Measurements from ENCODE around the gene SLC9A9. TPM values are rescaled to one million over a fixed set of nuclear protein-coding genes. Genes with fewer than 3 reads are reported as not detected.
"Not testable (repeated sequence)": the region's sequence is repeated elsewhere in the genome, so short reads cannot be mapped to it uniquely, and the experiment has no call there.

The SLC9A9 gene
- total and polyA plus RNA-seq, 12 donors = 1.3 to 8.4 (median 3.0) TPM

DNA sequence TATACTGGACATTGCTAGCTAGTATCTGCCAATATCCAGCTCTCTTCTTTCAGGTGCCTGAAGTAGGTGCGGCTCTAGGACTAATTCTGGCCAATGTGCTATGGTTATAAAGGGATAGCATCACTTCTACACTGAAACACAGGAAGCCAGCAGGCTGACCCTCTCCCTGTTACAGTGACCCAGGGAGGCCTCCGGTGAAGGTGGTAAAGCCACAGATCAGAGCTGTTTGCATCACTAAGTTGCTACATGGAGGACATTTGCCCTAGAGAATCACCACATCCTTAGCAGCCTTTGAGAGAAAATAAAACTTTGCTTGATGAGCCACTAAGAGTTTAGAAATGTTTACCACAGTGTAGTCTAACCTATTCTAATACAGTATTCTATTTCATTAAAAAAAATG is 567.3 kb downstream of the SLC9A9 start:
- ATAC-seq = no peak
- no peak for DNase-seq
- intact Hi-C loops (cut with DNase I) = no loop called here

GRCh38 chr3:143279567-143279966 is 568.7 kb downstream of the SLC9A9 start:
- H3K9me3 ChIP-seq; intact Hi-C loops (cut with DNase I); DNase-seq; H3K27me3 ChIP-seq; H3K4me3 ChIP-seq; H3K27ac ChIP-seq; H3K36me3 ChIP-seq; ATAC-seq; H3K4me1 ChIP-seq: not testable (repeated sequence)
- WGBS, 2 donors = 95% methylated on average over 5 of the region's 5 CpGs

More for the DNA sequence above, 567.3 kb downstream of the SLC9A9 start:
- H3K36me3 ChIP-seq = no peaks in the 10 kb centered on the region
- H3K4me1 ChIP-seq = no peaks in the 10 kb centered on the region
- TF ChIP-seq, protein P1, sequence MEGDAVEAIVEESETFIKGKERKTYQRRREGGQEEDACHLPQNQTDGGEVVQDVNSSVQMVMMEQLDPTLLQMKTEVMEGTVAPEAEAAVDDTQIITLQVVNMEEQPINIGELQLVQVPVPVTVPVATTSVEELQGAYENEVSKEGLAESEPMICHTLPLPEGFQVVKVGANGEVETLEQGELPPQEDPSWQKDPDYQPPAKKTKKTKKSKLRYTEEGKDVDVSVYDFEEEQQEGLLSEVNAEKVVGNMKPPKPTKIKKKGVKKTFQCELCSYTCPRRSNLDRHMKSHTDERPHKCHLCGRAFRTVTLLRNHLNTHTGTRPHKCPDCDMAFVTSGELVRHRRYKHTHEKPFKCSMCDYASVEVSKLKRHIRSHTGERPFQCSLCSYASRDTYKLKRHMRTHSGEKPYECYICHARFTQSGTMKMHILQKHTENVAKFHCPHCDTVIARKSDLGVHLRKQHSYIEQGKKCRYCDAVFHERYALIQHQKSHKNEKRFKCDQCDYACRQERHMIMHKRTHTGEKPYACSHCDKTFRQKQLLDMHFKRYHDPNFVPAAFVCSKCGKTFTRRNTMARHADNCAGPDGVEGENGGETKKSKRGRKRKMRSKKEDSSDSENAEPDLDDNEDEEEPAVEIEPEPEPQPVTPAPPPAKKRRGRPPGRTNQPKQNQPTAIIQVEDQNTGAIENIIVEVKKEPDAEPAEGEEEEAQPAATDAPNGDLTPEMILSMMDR (IDR thresholded peaks at IDR 0.05) = no peak
- no peaks in the 10 kb centered on the region for H3K9me3 ChIP-seq
- H3K27me3 ChIP-seq = no peaks in the 10 kb centered on the region
- 94 to 98% methylated on average over 2 of the region's 2 CpGs for WGBS, 2 donors
- no peak overlapping the region for H3K4me3 ChIP-seq
- no peak overlapping the region for H3K27ac ChIP-seq

- Histone ChIP-seq H3K9me3 (no peaks in the 10 kb centered on the region), H3K4me3 (no peak overlapping the region), H3K4me1 (no peaks in the 10 kb centered on the region), H3K27ac (no peak overlapping the region), H3K27me3 (no peaks in the 10 kb centered on the region), H3K36me3 (no peaks in the 10 kb centered on the region)
- DNase-seq (no peak), ATAC-seq (no peak)
- intact Hi-C loops (cut with DNase I) = no loop called here
- WGBS, 2 donors = 86 to 89% methylated on average over 1 of the region's 1 CpG
- TF ChIP-seq, protein P1 (IDR thresholded peaks at IDR 0.05) = no peak
These were observed 569.5 kb downstream of the SLC9A9 start for GRCh38 chr3:143278721-143279120.

- H3K4me1 ChIP-seq = no peaks in the 10 kb centered on the region
- DNase-seq = no peak
- intact Hi-C loops (cut with DNase I) = no loop called here
- TF ChIP-seq, protein P1 (IDR thresholded peaks at IDR 0.05) = no peak
- H3K4me3 ChIP-seq = no peak overlapping the region
- ATAC-seq = no peak
- 89 to 92% methylated on average over 2 of the region's 2 CpGs for WGBS, 2 donors
- H3K27ac ChIP-seq = no peak overlapping the region
- no peaks in the 10 kb centered on the region for H3K36me3 ChIP-seq
- no peaks in the 10 kb centered on the region for H3K27me3 ChIP-seq
- H3K9me3 ChIP-seq = no peaks in the 10 kb centered on the region
These were observed 570.7 kb downstream of the SLC9A9 start for GRCh38 chr3:143277531-143277930.

DNA sequence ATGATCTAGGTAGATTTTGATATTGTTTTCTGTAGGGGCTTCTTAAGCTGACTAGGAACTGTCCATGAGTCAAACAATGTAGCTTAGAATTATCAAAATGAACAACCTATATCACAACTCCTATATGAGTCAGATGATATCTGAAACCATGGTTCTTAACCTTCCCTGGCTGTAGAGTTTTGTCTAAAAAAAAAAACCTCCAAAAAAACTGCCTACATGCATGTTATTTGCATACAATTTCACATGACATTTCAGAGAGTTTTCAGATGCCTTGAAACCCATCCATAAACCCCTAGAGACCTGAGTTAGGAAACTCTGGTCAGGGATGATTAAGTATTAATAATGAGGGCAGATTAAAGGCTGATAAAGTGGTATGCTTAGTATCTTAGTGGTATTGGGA is 571.7 kb downstream of the SLC9A9 start:
- Histone ChIP-seq H3K27me3 (no peaks in the 10 kb centered on the region), H3K4me1 (no peaks in the 10 kb centered on the region), H3K9me3 (no peaks in the 10 kb centered on the region), H3K27ac (no peak overlapping the region), H3K36me3 (no peaks in the 10 kb centered on the region), H3K4me3 (no peak overlapping the region)
- TF ChIP-seq, protein P1 (IDR thresholded peaks at IDR 0.05) = no peak
- ATAC-seq = no peak
- intact Hi-C loops (cut with DNase I) = no loop called here
- no peak for DNase-seq

Data from heart right ventricle (tissue), 16 donors.